IMR-90 (cell line): Measurements from ENCODE around the gene DGKE. TPM values are rescaled to one million over a fixed set of nuclear protein-coding genes. Genes with fewer than 3 reads are reported as not detected.
A peak's percentile ranks its signal among the peaks of the same experiment; 100 is the strongest.

Experiments
- ATAC-seq: fragments of 200-7000 bp; cut with Tn5 transposase; 2 replicates; pipeline ENCODE4 v1.9.1; 2020; ENCODE audit warnings: low read depth, mild to moderate bottlenecking, moderate library complexity
- BruUV-seq: library from RNA; stranded (reverse); fragments of 400-500 nt; replicated peaks from 2 replicates; lab custom pipeline; 2021; lab: Mats Ljungman, UMichigan
- CTCF ChIA-PET: fragments of 300-600 bp; formaldehyde crosslinking; extraction: SDS; loops from one replicate; lab custom pipeline; 2021; ENCODE audit warnings: antibody characterized with exemption; lab: Yijun Ruan, JAX
- POLR2A ChIA-PET: fragments of 300-600 bp; sonication (Branson Sonifier 250); formaldehyde crosslinking; loops from one replicate; lab custom pipeline; 2022; ENCODE audit warnings: antibody characterized with exemption; ENCODE audit not compliant: unreplicated experiment; lab: Charles Lee
- DNase-seq: peaks from one replicate; pipeline ENCODE4 v3.0.0; 2013
- H2AFZ ChIP-seq: replicated peaks from 2 replicates; pipeline ENCODE3; 2013; ENCODE audit warnings: low read length, mild to moderate bottlenecking; ENCODE audit not compliant: poor library complexity
- H2AK5ac ChIP-seq: 2 replicates; pipeline ENCODE4 v1.6.1; 2013; ENCODE audit warnings: low read depth, low read length, inconsistent platforms
- H2AK9ac ChIP-seq: replicated peaks from 2 replicates; pipeline ENCODE3; 2013; ENCODE audit warnings: mild to moderate bottlenecking, low read depth, low read length, moderate library complexity; ENCODE audit not compliant: poor library complexity
- H2BK120ac ChIP-seq: 2 replicates; pipeline ENCODE4 v1.6.1; 2013; ENCODE audit warnings: low read depth, low read length, inconsistent platforms
- H2BK15ac ChIP-seq: 3 replicates; pipeline ENCODE4 v1.6.1; 2013; ENCODE audit warnings: low read depth, low read length, inconsistent platforms
- H2BK20ac ChIP-seq: 2 replicates; pipeline ENCODE4 v1.6.1; 2013; ENCODE audit warnings: low read depth, mild to moderate bottlenecking, inconsistent platforms, low read length, moderate library complexity
- H2BK5ac ChIP-seq: 2 replicates; pipeline ENCODE4 v1.6.1; 2013; ENCODE audit warnings: mild to moderate bottlenecking, low read depth, low read length, inconsistent platforms; ENCODE audit not compliant: poor library complexity, severe bottlenecking
- H3K14ac ChIP-seq: replicated peaks from 2 replicates; pipeline ENCODE4 v1.6.1; 2013; ENCODE audit warnings: low read depth, low read length, inconsistent platforms
- H3K18ac ChIP-seq: 2 replicates; pipeline ENCODE4 v1.6.1; 2013; ENCODE audit warnings: low read depth, low read length, control low read depth
- H3K23ac ChIP-seq: 2 replicates; pipeline ENCODE4 v1.6.1; 2013; ENCODE audit warnings: low read depth, low read length, inconsistent platforms
- H3K27ac ChIP-seq: 2 replicates; pipeline ENCODE4 v1.5.1; 2013; ENCODE audit warnings: mild to moderate bottlenecking, control low read depth, low read length; ENCODE audit not compliant: insufficient read depth
- H3K27me3 ChIP-seq: 2 replicates; pipeline ENCODE4 v1.6.1; 2013; ENCODE audit warnings: low read length; ENCODE audit not compliant: control insufficient read depth, insufficient read depth
- H3K36me3 ChIP-seq: 2 replicates; pipeline ENCODE4 v1.6.1; 2013; ENCODE audit warnings: low read length, mixed read lengths; ENCODE audit not compliant: control insufficient read depth, insufficient read depth
- H3K4ac ChIP-seq: 2 replicates; pipeline ENCODE4 v1.6.1; 2013; ENCODE audit warnings: low read depth, low read length, inconsistent platforms
- H3K4me1 ChIP-seq: 2 replicates; pipeline ENCODE4 v1.6.1; 2013; ENCODE audit warnings: low read length, mixed read lengths; ENCODE audit not compliant: control insufficient read depth, insufficient read depth
- H3K4me2 ChIP-seq: 2 replicates; pipeline ENCODE4 v1.6.1; 2013; ENCODE audit warnings: low read depth, mild to moderate bottlenecking, control low read depth, low read length, moderate library complexity
- H3K4me3 ChIP-seq: 2 replicates; pipeline ENCODE4 v1.5.1; 2013; ENCODE audit warnings: low read depth, mild to moderate bottlenecking, control low read depth, low read length, moderate library complexity; ENCODE audit not compliant: insufficient read depth
- H3K56ac ChIP-seq: 2 replicates; pipeline ENCODE4 v1.6.1; 2013; ENCODE audit warnings: low read length, inconsistent platforms; ENCODE audit not compliant: insufficient read depth; ENCODE audit errors: extremely low read depth
- H3K79me1 ChIP-seq, 2 experiments: 2 replicates each; pipeline ENCODE4 v1.6.1; 2013; ENCODE audit warnings: low read length in 2 of 2, inconsistent platforms in 1 of 2, low read depth in 1 of 2
- H3K9ac ChIP-seq: 2 replicates; pipeline ENCODE4 v1.6.1; 2013; ENCODE audit warnings: low read depth, low read length, control low read depth
- H3K9me1 ChIP-seq: 2 replicates; pipeline ENCODE4 v1.6.1; 2013; ENCODE audit warnings: low read length, inconsistent platforms; ENCODE audit not compliant: insufficient read depth
- H3K9me3 ChIP-seq: 2 replicates; pipeline ENCODE4 v1.6.1; 2013; ENCODE audit warnings: low read length; ENCODE audit not compliant: control insufficient read depth, insufficient read depth
- H4K20me1 ChIP-seq: 2 replicates; pipeline ENCODE4 v1.6.1; 2013; ENCODE audit warnings: low read length, inconsistent platforms; ENCODE audit not compliant: insufficient read depth
- H4K5ac ChIP-seq: 2 replicates; pipeline ENCODE4 v1.6.1; 2013; ENCODE audit warnings: mild to moderate bottlenecking, low read depth, low read length, control low read depth
- H4K8ac ChIP-seq, 2 experiments: 2 replicates each; pipeline ENCODE4 v1.6.1; 2013; ENCODE audit warnings: low read depth in 2 of 2, low read length in 2 of 2, control low read depth in 1 of 2, inconsistent platforms in 1 of 2
- H4K91ac ChIP-seq: 2 replicates; pipeline ENCODE4 v1.6.1; 2013; ENCODE audit warnings: low read depth, low read length, inconsistent platforms; ENCODE audit not compliant: insufficient read depth
- BHLHE40 ChIP-seq: fragments of 150-350 bp; IDR thresholded peaks from 2 replicates; pipeline ENCODE4 v1.6.1; 2016; ENCODE audit warnings: mild to moderate bottlenecking, low read depth, low read length
- CEBPB ChIP-seq: IDR thresholded peaks from 2 replicates; pipeline ENCODE4 v1.6.1; 2012; ENCODE audit warnings: low read depth, low read length, improper control_type of control experiment
- FOS ChIP-seq: fragments of 150-350 bp; IDR thresholded peaks from 2 replicates; pipeline ENCODE4 v1.6.1; 2016; ENCODE audit warnings: low read depth, low read length
- MAFK ChIP-seq: IDR thresholded peaks from 2 replicates; pipeline ENCODE4 v1.6.1; 2012; ENCODE audit warnings: low read depth, low read length, improper control_type of control experiment
- MAZ ChIP-seq: IDR thresholded peaks from 2 replicates; pipeline ENCODE4 v1.6.1; 2012; ENCODE audit warnings: low read depth, mild to moderate bottlenecking, low read length, improper control_type of control experiment, moderate library complexity, borderline replicate concordance
- MXI1 ChIP-seq: IDR thresholded peaks from 2 replicates; pipeline ENCODE4 v1.6.1; 2012; ENCODE audit warnings: low read depth, mild to moderate bottlenecking, low read length, moderate library complexity, borderline replicate concordance
- NFE2L2 ChIP-seq: fragments of 150-350 bp; IDR thresholded peaks from 2 replicates; pipeline ENCODE4 v1.6.1; 2016; ENCODE audit warnings: low read depth, mild to moderate bottlenecking, low read length
- RAD21 ChIP-seq: IDR thresholded peaks from 2 replicates; pipeline ENCODE4 v1.6.1; 2012; ENCODE audit warnings: low read length, improper control_type of control experiment
- RCOR1 ChIP-seq: IDR thresholded peaks from 2 replicates; pipeline ENCODE4 v1.6.1; 2012; ENCODE audit warnings: mild to moderate bottlenecking, low read length, improper control_type of control experiment; ENCODE audit not compliant: insufficient replicate concordance
- RFX5 ChIP-seq: IDR thresholded peaks from 2 replicates; pipeline ENCODE4 v1.8.0; 2012; ENCODE audit warnings: low read depth, mild to moderate bottlenecking, low read length, moderate library complexity
- SMC3 ChIP-seq: fragments of 150-350 bp; IDR thresholded peaks from 2 replicates; pipeline ENCODE4 v1.6.1; 2016; ENCODE audit warnings: low read depth, mild to moderate bottlenecking, antibody characterized with exemption, low read length, moderate library complexity
- WGBS, 2 experiments: methylation state at CpG; one replicate each; pipeline versions ENCODE4 v1.1.5 to v1.1.7; 2013; ENCODE audit warnings: missing lambda C conversion rate in 2 of 2; ENCODE audit not compliant: insufficient read length in 1 of 2; ENCODE audit errors: extremely low coverage in 2 of 2; 5-methylcytosine and 5-hydroxymethylcytosine counted together
- dilution Hi-C: fragments of 300-500 bp; cut with HindIII; formaldehyde crosslinking; loops from one replicate; pipeline ENCODE4 v1.14.3; 2018; ENCODE audit warnings: low sequenced_read_pairs; ENCODE audit not compliant: unreplicated experiment
- in situ Hi-C: fragments of 300-500 bp; cut with MboI; formaldehyde crosslinking; loops from 3 replicates; pipeline ENCODE4 v1.14.3; 2019; ENCODE audit warnings: low sequenced_read_pairs, inconsistent platforms, mixed read lengths
- intact Hi-C: fragments of 100-400 bp; cut with micrococcal nuclease; formaldehyde crosslinking; loops from 2 replicates; pipeline ENCODE4 v1.10.0; 2022
- polyA plus RNA-seq, 3 experiments: library from polyadenylated mRNA; depleted of rRNA; stranded (reverse); fragments of >200 nt; gene quantifications; 2 replicates each; pipeline ENCODE4 v1.2.3, GENCODE V29; 2012; ENCODE audit warnings: low replicate concordance in 1 of 3
- total RNA-seq: library from RNA; depleted of rRNA; stranded (reverse); fragments of >200 nt; gene quantifications from 2 replicates; pipeline ENCODE4 v1.2.3, GENCODE V29; 2012
- TF ChIP-seq, protein P1 (sequence below): conservative IDR thresholded peaks from 2 replicates; pipeline ENCODE4 v1.5.1; 2012; ENCODE audit warnings: mild to moderate bottlenecking, low read depth, low read length, improper control_type of control experiment

Gene DGKE
- total and polyA plus RNA-seq, 2 of the 4 experiments (the other 2 are of a cell fraction): 3.9 to 5.0 TPM

DNA sequence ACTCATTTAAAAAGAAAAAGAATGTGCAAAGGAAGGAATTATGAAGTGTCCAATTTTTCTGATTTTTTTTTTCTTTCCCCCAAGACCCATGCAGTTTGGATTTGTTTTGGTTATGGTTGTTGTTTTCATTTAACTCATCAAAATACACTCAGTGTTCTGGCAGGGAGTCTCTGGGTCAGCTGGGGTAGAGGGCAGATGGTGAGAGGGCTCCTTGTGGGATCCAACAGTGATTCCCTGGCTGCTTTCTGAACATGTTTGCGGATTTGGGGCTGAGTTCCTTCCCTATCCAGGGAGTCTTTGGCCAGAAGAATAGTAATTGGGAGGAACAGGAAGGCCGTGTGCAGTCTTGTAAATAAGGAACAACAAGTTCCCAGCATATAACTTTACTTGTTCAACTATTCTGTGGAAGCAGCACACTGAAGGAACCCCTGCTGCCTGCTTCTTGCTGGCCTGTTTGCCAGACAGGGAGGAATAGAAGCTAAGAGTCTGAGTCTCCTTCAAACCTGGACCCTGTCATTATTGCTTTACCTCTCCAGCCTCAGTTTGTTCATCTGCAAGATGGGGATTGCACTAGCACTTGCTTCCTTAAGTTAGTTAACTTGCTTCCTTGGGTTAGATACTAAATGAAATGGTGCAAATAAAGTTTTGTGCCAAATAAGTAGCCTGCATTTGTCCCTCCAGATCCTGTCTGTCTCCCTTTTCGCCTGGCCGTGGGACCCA lies 32.3 kb upstream of the DGKE start:
- dilution Hi-C loops: no loop called here
- H4K20me1 ChIP-seq: no peaks in the 10 kb centered on the region
- no peak for DNase-seq
- H3K4ac ChIP-seq: no peak overlapping the region
- no peak for TF ChIP-seq CEBPB
- TF ChIP-seq RFX5: no peak
- TF ChIP-seq, protein P1, sequence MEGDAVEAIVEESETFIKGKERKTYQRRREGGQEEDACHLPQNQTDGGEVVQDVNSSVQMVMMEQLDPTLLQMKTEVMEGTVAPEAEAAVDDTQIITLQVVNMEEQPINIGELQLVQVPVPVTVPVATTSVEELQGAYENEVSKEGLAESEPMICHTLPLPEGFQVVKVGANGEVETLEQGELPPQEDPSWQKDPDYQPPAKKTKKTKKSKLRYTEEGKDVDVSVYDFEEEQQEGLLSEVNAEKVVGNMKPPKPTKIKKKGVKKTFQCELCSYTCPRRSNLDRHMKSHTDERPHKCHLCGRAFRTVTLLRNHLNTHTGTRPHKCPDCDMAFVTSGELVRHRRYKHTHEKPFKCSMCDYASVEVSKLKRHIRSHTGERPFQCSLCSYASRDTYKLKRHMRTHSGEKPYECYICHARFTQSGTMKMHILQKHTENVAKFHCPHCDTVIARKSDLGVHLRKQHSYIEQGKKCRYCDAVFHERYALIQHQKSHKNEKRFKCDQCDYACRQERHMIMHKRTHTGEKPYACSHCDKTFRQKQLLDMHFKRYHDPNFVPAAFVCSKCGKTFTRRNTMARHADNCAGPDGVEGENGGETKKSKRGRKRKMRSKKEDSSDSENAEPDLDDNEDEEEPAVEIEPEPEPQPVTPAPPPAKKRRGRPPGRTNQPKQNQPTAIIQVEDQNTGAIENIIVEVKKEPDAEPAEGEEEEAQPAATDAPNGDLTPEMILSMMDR: no peak
- TF ChIP-seq FOS: no peak
- no peak for TF ChIP-seq RAD21
- TF ChIP-seq RCOR1: no peak
- TF ChIP-seq MAFK: no peak
- TF ChIP-seq BHLHE40: no peak
- TF ChIP-seq SMC3: no peak
- TF ChIP-seq NFE2L2: no peak
- TF ChIP-seq MXI1: no peak
- no peak for TF ChIP-seq MAZ
- H3K56ac ChIP-seq: no peak overlapping the region
- ChIA-PET POLR2A (no interaction called here), CTCF (interaction anchor here (0.6 kb wide), 1 partner anchor 177 kb away, joined by 3 read pairs; no protein-coding TSS in a partner anchor)
- H3K9ac ChIP-seq: no peak overlapping the region
- H3K14ac ChIP-seq: 0 out of 2 replicates have a peak overlapping the region, but pooled peaks have one; percentile 6
- no peaks in the 10 kb centered on the region for H3K27me3 ChIP-seq
- intact Hi-C loops: no loop called here
- no peak for ATAC-seq
- no peak overlapping the region for H3K4me3 ChIP-seq
- no peak overlapping the region for H4K5ac ChIP-seq
- H3K79me1 ChIP-seq: no peaks in the 10 kb centered on the region
- 92% methylated on average over 2 of the region's 4 CpGs; no CpG with 5 or more reads in 1 of the 2 experiments for WGBS, 2 experiments
- no peak overlapping the region for H2AK5ac ChIP-seq
- peaks cover 2% of the 10 kb centered on the region; the same call in 1 of the 2 replicates for H3K4me1 ChIP-seq
- 0 out of 2 replicates have a peak, but pooled peaks cover 2% of the 10 kb centered on the region for H3K9me1 ChIP-seq
- H2BK20ac ChIP-seq: no peak overlapping the region
- in situ Hi-C loops: no loop called here
- H3K36me3 ChIP-seq: no peaks in the 10 kb centered on the region
- no peaks in the 10 kb centered on the region for H3K9me3 ChIP-seq
- no peak overlapping the region for H4K91ac ChIP-seq
- H3K4me2 ChIP-seq: no peak overlapping the region
- no peak overlapping the region for H2AK9ac ChIP-seq
- H2BK120ac ChIP-seq: no peak overlapping the region
- H3K27ac ChIP-seq: no peak overlapping the region
- H4K8ac ChIP-seq: no peak overlapping the region
- H3K18ac ChIP-seq: no peak overlapping the region; the same call in 1 of the 2 replicates
- H2BK15ac ChIP-seq: no peak overlapping the region
- H2BK5ac ChIP-seq: no peak overlapping the region
- BruUV-seq: no TSS peak
- H2AFZ ChIP-seq: no peak overlapping the region
- H3K23ac ChIP-seq: no peak overlapping the region
